GM12875 (cell line): Measurements from ENCODE around the gene IL21R.
"Not testable (repeated sequence)": the region's sequence is repeated elsewhere in the genome, so short reads cannot be mapped to it uniquely, and the experiment has no call there.

Source experiments
- H3K4me3 ChIP-seq: one replicate; pipeline ENCODE4 v1.5.1; 2011; ENCODE audit warnings: low read depth, low read length, control low read depth
- CTCF ChIP-seq: IDR thresholded peaks from 2 replicates; pipeline ENCODE4 v1.5.1; 2011; ENCODE audit warnings: low read depth, mild to moderate bottlenecking, control low read depth, inconsistent platforms, low read length, moderate library complexity, borderline replicate concordance; ENCODE audit not compliant: insufficient read depth

IL21R gene

DNA sequence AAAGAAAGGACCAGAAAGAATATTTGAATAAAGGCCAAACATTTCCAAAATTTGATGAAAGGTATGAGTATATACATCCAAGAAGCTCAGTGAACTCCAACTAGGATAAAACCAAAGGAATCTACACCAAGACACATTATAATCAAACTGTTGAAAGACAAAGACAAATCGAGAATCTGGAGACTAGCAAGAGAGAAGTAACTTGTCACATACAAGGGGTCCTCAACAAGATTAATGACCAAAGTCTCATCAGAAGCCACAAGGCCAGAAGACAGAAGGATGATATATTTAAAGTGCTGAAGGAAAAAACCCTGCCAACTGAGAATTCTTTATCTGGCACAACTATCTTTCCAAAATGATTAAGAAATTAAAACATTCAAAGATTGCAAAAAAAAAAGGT, 9.3 kb upstream of the IL21R start:
- H3K4me3 ChIP-seq: no peak overlapping the region
- TF ChIP-seq CTCF: no peak

DNA sequence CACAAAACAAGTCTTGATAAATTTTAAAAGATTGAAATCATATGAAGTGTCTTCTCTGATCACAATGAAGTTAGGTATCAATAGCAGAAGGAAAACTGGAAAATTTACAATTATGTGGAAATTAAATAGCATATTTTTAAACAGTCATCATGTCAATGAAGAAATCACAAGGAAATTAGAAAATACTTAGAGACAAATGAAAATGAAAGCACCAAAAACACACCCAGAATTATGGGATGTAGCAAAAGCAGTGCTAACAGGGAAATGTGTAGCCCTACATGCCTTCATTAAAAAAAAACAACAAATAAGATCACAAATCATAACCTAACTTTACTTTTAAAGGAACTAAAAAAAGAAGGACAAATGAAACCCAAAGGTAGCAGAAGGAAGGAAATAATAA, 7.5 kb upstream of the IL21R start:
- no peak overlapping the region for H3K4me3 ChIP-seq
- TF ChIP-seq CTCF: no peak

- H3K4me3 ChIP-seq: not testable (repeated sequence)
Observed at GRCh38 chr16:27398341-27398893, 3.6 kb upstream of the IL21R start.

DNA sequence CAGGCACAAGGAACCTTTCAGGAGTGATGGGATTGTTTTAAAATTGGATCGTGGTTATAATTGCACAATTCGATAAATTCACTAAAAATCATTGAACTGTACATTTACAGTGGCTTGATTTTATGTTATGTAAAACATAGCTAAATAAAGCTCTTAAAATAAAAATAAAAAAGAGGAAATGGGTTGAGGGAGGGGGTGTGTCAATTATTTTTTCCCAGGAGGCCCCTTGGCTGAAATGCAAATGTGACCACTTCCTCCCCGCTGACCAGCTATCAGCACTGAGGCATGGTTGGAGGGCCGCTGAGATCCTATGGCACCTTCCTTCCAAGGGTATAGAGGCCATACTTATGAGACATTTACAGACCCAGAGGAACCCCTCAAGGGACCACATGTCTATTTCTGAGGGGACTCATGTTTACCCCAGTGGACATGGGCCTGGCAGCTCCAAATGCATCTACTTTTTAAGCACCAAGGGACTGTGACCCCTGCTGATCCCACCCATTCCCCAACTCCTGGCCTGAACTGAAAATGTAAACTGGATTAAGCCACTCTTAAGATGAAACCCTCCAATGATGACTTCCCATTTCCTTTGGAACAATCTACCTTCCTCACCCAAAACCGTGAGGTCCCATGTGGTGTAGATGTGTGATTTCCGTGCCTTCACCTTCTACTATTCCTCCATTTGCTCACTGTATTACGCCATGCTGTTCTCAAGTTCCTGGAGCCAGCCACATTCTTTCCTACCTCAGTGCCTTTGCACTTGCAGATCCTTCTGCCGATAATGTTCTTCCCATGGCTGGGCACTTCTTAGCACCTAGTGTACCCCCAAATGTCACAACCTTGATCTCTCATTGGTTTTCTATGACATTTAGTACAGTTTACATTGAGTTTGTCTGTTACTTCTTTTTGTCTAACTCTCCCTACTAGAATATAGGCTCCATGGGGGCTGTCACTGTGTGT, 2.8 kb upstream of the IL21R start:
- TF ChIP-seq CTCF: no peak
- no peak overlapping the region for H3K4me3 ChIP-seq

- TF ChIP-seq CTCF: no peak
- H3K4me3 ChIP-seq: no peak overlapping the region
Observed at GRCh38 chr16:27399969-27400368, 2.0 kb upstream of the IL21R start.

DNA sequence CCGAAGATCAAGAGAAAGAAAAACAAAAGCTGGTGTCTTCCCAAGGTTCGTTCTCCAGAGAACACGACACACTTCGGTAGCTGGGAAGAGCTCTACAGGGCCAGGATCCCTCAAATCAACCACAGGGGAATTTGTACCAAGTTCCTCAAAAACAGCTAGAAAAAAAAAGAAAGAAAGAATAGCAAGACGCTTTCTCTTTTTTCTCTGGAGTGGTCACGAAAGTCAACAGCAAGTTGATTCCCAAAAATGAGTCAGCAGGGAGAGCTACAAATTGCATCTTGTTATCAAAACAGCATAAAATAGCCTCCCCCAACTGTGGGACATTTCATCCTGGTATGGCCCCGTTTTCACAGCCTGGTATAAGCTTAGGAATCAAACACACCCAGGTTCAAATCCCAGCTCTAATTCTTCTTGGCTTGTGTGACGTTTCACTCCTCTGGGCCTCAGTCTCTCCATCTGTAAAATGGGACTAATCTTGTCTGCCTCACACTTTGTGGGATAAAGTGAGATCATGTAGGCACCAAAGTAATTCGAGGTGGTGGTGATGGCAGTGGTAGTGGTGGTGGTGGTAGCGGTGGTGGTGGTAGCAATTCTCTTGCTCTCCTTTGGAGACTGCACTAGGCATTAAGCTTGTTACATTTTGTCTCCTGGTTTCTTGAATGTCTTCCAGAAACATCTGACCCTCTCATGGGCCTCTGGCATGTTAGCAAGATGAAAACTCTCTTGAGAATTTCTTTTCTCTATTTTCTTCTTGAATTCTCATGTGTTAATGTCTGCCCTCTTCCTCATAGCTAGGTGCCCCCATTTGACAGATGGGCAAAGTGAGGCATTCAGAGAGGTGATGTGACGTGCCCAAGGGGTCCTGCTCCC, 988 bp upstream of the IL21R start:
- no peak for TF ChIP-seq CTCF
- peak overlapping the region; percentile 83 for H3K4me3 ChIP-seq

DNA sequence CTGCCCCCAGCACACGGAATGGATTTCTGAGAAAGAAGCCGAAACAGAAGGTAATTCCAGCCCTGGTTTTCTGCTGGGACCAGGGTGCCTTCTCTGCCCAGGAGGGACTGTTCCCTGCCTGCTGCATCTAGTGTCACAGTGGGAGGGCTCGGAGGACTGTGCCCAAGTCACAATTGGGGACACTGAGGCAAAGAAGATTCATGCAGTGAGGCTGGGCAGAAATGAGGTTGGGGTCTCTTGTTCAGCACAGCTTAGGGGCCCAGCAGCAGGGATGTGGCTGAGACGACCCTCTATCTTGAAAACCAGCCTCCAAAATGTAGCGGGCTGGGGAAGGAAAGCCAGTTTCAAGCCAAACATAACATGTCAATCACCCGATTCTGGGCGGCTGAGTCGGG, 592 bp downstream of the IL21R start:
- peak overlapping the region; percentile 83 for H3K4me3 ChIP-seq

More for the DNA sequence above, 592 bp downstream of the IL21R start:
- TF ChIP-seq CTCF: no peak
